Memory B cell (primary cell): Measurements from ENCODE around the gene STARD7.
A peak's percentile ranks its signal among the peaks of the same experiment; 100 is the strongest.
"Not testable (repeated sequence)": the region's sequence is repeated elsewhere in the genome, so short reads cannot be mapped to it uniquely, and the experiment has no call there.

ENCODE experiments used
- ATAC-seq: fragments of 150-1000 bp; cut with Tn5 transposase; 2 replicates; pipeline ENCODE4 v1.10.0; 2021; ENCODE audit warnings: low read depth, mild to moderate bottlenecking, moderate library complexity
- DNase-seq, 2 donors: peaks; one replicate each; pipeline ENCODE4 v3.0.0; 2022; ENCODE audit warnings: low spot score in 2 of 2
- H3K27ac Mint-ChIP-seq: one replicate; pipeline ENCODE4 v1.8.0; 2022; ENCODE audit warnings: mild to moderate bottlenecking, moderate library complexity, mixed read lengths
- H3K27me3 Mint-ChIP-seq: one replicate; pipeline ENCODE4 v1.8.0; 2022; ENCODE audit warnings: mixed read lengths
- H3K36me3 Mint-ChIP-seq: one replicate; pipeline ENCODE4 v1.8.0; 2022; ENCODE audit warnings: mild to moderate bottlenecking, mixed read lengths
- H3K4me1 Mint-ChIP-seq: one replicate; pipeline ENCODE4 v1.8.0; 2022; ENCODE audit warnings: mixed read lengths
- H3K4me3 Mint-ChIP-seq: one replicate; pipeline ENCODE4 v1.8.0; 2022; ENCODE audit warnings: mild to moderate bottlenecking, moderate library complexity, mixed read lengths
- H3K9me3 Mint-ChIP-seq: one replicate; pipeline ENCODE4 v1.8.0; 2022; ENCODE audit warnings: mixed read lengths

The STARD7 gene

GRCh38 chr2:96174251-96175144 lies 34.1 kb downstream of the STARD7 start:
- no peak overlapping the region for H3K27ac Mint-ChIP-seq
- DNase-seq (peak; percentile 81 to 82), ATAC-seq (peak; percentile 98)
- H3K9me3 Mint-ChIP-seq, result no peaks in the 10 kb centered on the region
- peaks cover 3% of the 10 kb centered on the region for H3K4me1 Mint-ChIP-seq
- no peak overlapping the region for H3K4me3 Mint-ChIP-seq
- H3K36me3 Mint-ChIP-seq, result no peaks in the 10 kb centered on the region
- H3K27me3 Mint-ChIP-seq, result no peaks in the 10 kb centered on the region

DNA sequence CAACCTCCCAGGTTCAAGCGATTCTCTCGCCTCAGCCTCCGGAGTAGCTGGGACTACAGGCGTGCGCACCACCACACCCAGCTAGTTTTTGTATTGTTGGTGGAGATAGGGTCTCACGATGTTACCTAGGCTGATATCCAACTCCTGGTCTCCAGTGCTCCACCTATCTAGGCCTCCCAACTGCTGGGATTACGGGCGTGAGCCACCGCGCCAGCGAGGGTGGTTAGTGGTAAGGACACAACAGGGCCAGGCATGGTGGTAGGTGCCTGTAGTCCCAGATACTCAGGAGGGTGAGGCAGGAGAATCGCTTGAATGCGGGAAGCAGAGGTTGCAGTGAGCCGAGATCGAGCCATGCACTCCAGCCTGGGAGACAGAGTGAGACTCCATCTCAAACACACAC lies 36.8 kb downstream of the STARD7 start:
- Mint-ChIP-seq H3K9me3 (no peaks in the 10 kb centered on the region), H3K4me3 (no peak overlapping the region), H3K36me3 (no peaks in the 10 kb centered on the region), H3K27me3 (no peaks in the 10 kb centered on the region), H3K4me1 (peaks cover 3% of the 10 kb centered on the region), H3K27ac (peak overlapping the region; percentile 40)
- DNase-seq, result no peak
- no peak for ATAC-seq

DNA sequence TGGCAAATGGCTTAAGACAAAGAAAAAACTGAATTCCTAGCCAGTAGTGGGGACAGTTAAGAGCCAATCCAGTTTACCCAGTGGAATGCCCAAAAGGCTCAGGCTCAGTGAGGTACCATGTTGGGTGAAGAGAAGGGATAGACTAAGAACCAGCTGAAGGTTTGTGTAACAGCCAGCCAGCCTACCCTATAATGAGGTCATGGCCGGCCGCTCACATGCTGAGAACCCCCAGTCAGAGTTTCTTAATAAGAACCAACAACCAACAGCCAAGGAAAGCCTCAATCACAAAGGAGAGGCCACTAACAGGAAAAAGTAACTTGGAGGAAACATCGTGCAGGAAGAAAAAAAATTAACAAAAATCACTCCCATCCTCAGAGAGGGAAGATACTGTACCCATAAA lies 38.0 kb downstream of the STARD7 start:
- peaks cover 3% of the 10 kb centered on the region for H3K4me1 Mint-ChIP-seq
- H3K27me3 Mint-ChIP-seq, result no peaks in the 10 kb centered on the region
- no peaks in the 10 kb centered on the region for H3K9me3 Mint-ChIP-seq
- no peak overlapping the region for H3K27ac Mint-ChIP-seq
- no peaks in the 10 kb centered on the region for H3K36me3 Mint-ChIP-seq
- DNase-seq, result no peak
- H3K4me3 Mint-ChIP-seq, result no peak overlapping the region
- ATAC-seq, result no peak

DNA sequence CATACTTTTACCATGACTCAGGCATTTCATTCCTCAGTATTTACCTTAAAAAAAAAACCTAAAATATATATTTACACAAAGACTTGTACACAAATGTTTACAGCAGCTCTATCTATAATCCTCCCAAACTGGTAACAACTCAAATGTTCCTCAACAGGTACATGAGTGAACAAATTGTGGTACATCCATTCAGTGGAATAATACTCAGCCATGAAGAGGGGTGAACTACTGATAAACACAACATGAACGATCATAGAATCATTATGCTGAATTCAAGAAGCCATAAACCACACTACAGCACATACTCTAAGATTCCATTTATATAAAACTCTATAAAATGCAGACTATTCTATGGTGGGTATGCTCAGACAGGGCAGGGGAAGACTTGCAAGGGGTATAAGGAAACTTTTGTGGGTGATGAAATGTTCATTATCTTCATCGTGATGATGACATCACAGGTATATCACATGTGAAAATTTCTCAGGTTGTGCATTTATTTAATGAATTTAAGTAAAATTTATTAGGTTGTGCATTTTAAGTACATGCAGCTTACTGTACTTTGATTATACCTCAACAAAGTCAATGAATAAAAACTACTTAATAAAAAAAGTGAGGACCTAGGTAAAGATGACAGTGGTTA lies 38.6 kb downstream of the STARD7 start:
- Mint-ChIP-seq H3K27ac (no peak overlapping the region), H3K9me3 (no peaks in the 10 kb centered on the region), H3K27me3 (no peaks in the 10 kb centered on the region), H3K4me3 (no peak overlapping the region), H3K36me3 (no peaks in the 10 kb centered on the region), H3K4me1 (peaks cover 4% of the 10 kb centered on the region)
- ATAC-seq (no peak), DNase-seq (no peak)

- no peak for ATAC-seq
- Mint-ChIP-seq H3K9me3 (no peaks in the 10 kb centered on the region), H3K36me3 (no peaks in the 10 kb centered on the region), H3K27ac (no peak overlapping the region), H3K27me3 (no peaks in the 10 kb centered on the region), H3K4me3 (no peak overlapping the region), H3K4me1 (peaks cover 24% of the 10 kb centered on the region)
- no peak for DNase-seq
Observed at GRCh38 chr2:96167407-96168013, 41.1 kb downstream of the STARD7 start.

GRCh38 chr2:96164459-96165184 lies 44.0 kb downstream of the STARD7 start:
- Mint-ChIP-seq H3K27me3 (no peaks in the 10 kb centered on the region), H3K9me3 (peaks cover 3% of the 10 kb centered on the region), H3K27ac (peak overlapping the region; percentile 91), H3K4me1 (peaks cover 34% of the 10 kb centered on the region), H3K36me3 (peaks cover 2% of the 10 kb centered on the region), H3K4me3 (peak overlapping the region; percentile 86)
- ATAC-seq (peak; percentile 85), DNase-seq (peak in 1 of 2 donors; percentile 41)

DNA sequence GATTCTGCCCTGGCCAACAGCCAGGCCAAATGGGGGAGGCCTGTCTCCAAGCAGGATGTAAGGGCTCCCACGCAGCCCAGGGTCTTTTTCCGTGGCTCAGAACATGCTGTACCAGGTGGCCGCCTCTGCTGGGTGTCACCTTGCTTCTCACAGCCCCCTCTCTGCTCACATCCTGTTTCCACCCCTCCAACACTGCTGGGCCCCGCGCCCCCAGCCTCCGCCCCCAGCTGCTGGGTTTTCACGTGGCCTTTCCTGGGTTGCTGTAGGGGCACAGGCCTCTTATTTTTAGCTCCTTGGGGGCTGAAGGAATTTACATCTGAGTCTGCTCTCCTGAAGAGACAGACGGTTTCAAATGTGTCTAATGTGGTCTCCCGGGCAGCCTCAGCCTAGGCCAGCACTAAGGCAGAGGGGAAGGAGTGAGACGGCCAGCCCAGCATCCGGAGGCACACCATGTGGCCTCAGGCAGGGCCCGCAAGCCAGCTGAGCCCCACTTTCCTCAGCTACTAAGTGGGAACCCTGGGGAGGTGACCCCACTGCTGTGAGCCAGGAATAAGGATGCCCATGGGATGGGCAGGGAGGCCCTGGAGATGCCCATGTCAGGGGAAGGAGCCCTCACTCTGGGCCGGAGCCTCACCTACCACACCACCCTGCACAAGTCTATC lies 44.7 kb downstream of the STARD7 start:
- ATAC-seq (peak; percentile 58), DNase-seq (peak in 1 of 2 donors; percentile 23)
- peak overlapping the region; percentile 91 for H3K27ac Mint-ChIP-seq
- peaks cover 41% of the 10 kb centered on the region for H3K4me1 Mint-ChIP-seq
- no peaks in the 10 kb centered on the region for H3K27me3 Mint-ChIP-seq
- H3K4me3 Mint-ChIP-seq, result peak overlapping the region; percentile 86
- H3K9me3 Mint-ChIP-seq, result peaks cover 3% of the 10 kb centered on the region
- peaks cover 2% of the 10 kb centered on the region for H3K36me3 Mint-ChIP-seq

GRCh38 chr2:96163415-96163767 lies 45.2 kb downstream of the STARD7 start:
- DNase-seq (no peak), ATAC-seq (no peak)
- H3K27me3 Mint-ChIP-seq, result no peaks in the 10 kb centered on the region
- H3K4me1 Mint-ChIP-seq, result peaks cover 45% of the 10 kb centered on the region
- H3K36me3 Mint-ChIP-seq, result peaks cover 2% of the 10 kb centered on the region
- peak overlapping the region; percentile 91 for H3K27ac Mint-ChIP-seq
- peak overlapping the region; percentile 86 for H3K4me3 Mint-ChIP-seq
- H3K9me3 Mint-ChIP-seq, result peaks cover 3% of the 10 kb centered on the region

DNA sequence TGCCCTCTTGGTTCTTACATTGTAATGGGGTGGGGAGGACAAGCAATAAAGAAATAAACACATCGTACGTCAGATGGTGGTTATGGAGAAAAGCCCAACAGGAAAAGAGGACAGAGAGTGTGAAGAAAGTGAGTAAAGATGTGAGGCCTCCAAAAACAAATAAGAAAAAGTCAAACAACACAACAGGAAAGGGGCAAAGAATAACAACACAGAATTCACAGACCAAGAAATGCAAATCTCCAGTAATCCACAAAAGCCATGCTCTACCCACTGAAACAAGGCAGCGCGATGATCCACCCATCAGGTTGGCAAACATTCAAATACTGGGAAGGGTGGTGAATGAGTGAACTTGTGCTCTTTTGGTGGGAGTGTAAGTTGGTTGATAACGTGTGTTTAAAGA lies 46.7 kb downstream of the STARD7 start:
- Mint-ChIP-seq H3K4me3 (peak overlapping the region; percentile 3), H3K4me1 (peaks cover 58% of the 10 kb centered on the region), H3K9me3 (peaks cover 3% of the 10 kb centered on the region), H3K36me3 (peaks cover 2% of the 10 kb centered on the region), H3K27ac (peak overlapping the region; percentile 76), H3K27me3 (no peaks in the 10 kb centered on the region)
- DNase-seq, result no peak
- no peak for ATAC-seq

DNA sequence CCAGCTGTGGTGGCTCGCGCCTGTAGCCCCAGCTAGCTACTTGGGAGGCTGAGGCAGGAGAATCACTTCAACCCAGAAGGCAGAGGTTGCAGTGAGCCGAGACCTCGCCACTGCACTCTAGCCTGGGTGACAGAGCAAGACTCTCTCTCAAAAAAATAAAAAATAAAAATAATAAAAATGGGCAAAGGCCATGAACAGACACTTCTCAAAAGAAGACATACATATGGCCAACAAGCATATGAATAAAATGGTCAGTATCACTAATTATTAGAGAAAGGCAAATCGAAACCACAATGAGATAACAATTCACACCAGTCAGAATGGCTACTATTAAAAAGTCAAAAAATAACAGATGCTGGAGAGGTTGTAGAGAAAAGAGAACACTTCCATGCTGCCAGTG lies 48.3 kb downstream of the STARD7 start:
- H3K4me3 Mint-ChIP-seq, H3K27me3 Mint-ChIP-seq, DNase-seq, H3K36me3 Mint-ChIP-seq, H3K9me3 Mint-ChIP-seq, ATAC-seq, H3K27ac Mint-ChIP-seq: not testable (repeated sequence)
- peaks cover 69% of the 10 kb centered on the region for H3K4me1 Mint-ChIP-seq

- no peaks in the 10 kb centered on the region for H3K27me3 Mint-ChIP-seq
- ATAC-seq (no peak), DNase-seq (no peak)
- H3K9me3 Mint-ChIP-seq, result peaks cover 3% of the 10 kb centered on the region
- peak overlapping the region; percentile 21 for H3K4me3 Mint-ChIP-seq
- H3K4me1 Mint-ChIP-seq, result peaks cover 60% of the 10 kb centered on the region
- H3K27ac Mint-ChIP-seq, result peak overlapping the region; percentile 22
- peaks cover 2% of the 10 kb centered on the region for H3K36me3 Mint-ChIP-seq
Observed at GRCh38 chr2:96159084-96159830, 49.4 kb downstream of the STARD7 start.

GRCh38 chr2:96158554-96158940 lies 50.1 kb downstream of the STARD7 start:
- H3K27ac Mint-ChIP-seq, result peak overlapping the region; percentile 22
- H3K36me3 Mint-ChIP-seq, result peaks cover 2% of the 10 kb centered on the region
- no peaks in the 10 kb centered on the region for H3K27me3 Mint-ChIP-seq
- peaks cover 56% of the 10 kb centered on the region for H3K4me1 Mint-ChIP-seq
- ATAC-seq (no peak), DNase-seq (no peak)
- peaks cover 3% of the 10 kb centered on the region for H3K9me3 Mint-ChIP-seq
- H3K4me3 Mint-ChIP-seq, result no peak overlapping the region
